ENCODE data around the gene IMP3.
"Not testable (repeated sequence)": the region's sequence is repeated elsewhere in the genome, so short reads cannot be mapped to it uniquely, and the experiment has no call there.

The IMP3 gene, protein sequence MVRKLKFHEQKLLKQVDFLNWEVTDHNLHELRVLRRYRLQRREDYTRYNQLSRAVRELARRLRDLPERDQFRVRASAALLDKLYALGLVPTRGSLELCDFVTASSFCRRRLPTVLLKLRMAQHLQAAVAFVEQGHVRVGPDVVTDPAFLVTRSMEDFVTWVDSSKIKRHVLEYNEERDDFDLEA

DNA sequence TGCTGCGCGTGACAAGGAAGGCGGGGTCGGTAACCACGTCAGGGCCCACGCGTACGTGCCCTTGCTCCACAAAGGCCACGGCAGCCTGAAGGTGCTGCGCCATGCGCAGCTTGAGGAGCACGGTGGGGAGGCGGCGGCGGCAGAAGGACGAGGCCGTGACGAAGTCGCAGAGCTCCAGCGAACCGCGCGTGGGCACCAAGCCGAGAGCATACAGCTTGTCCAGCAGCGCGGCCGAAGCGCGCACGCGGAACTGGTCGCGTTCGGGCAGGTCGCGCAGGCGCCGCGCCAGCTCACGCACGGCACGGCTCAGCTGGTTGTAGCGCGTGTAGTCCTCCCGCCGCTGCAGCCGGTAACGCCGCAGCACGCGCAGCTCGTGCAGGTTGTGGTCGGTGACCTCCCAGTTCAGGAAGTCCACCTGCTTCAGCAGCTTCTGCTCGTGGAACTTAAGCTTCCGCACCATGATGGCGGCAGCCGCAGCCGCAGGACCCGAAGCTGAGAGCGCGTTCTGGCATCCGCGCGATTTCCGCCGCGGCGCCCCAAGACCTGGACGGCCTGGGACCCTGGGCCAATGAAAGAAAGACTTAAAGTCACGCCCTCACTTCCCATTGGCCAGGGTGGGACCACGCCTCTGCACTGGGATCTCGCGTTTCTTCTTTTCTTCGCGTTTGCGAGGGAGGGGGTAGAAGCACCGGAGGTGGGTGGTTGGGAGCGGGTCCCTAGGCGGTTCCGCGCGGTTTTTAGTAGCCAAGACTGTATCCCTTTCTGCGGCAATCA, at the start of gene IMP3:
IMP3 (minus strand) TSS at position 516 of the 774 bp plus-strand sequence; CDS start at position 460, 56 bp downstream.
- DNase-seq: peak; percentile 96

DNA sequence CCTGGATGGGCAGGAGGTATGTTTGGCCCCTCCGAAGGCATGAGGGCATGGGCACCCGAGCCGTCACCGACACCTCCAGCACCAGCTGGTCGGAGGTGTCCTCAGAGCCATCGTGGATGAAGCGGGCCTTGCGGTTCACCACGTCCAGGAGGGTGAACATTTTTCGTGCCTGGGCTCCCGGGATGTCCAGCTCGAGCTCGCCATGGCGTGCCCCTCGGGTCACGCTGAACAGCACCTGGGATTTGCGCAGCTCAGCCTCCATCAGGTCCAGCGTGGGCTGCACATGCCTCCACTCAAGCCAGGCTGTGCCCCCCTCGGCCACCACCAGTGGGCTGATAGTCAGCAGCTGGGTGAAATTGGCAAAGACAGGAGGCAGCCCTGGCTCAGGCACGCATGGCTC, 49.4 kb upstream of the IMP3 start:
- not testable (repeated sequence) for DNase-seq

DNA sequence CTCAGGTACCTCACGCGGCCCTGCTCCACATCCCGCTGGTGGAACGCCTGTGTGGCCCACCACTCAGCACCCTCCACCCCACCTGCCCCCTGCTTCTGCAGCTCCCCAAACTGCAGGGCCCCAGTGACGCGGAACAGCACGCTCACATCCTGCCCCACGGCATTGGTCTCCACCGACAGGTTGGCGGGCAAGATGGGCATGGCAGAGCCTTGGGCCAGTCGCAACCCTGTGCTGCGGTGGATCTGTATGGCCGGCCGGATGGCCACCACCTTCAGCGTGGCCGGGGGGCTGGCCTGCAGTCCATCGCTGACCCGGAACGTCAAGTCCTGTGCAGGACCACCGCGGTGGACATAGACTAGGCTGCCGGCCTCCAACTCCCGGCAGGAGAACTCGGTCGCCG, 48.8 kb upstream of the IMP3 start:
- no peak for DNase-seq

DNA sequence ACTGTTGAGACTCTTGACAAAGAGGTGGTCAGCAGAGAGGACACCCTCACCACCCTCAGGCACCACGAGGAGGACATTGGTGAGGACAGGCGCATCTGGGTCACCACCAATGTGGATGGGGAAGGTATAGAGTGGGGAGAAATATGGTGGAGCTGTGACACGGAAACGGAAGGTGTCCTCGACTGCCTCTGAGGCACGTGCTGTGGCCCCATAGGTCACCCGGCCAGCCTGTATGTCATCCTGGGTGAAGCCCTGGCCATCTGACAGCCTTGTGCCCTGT, 48.2 kb upstream of the IMP3 start:
- DNase-seq: no peak

DNA sequence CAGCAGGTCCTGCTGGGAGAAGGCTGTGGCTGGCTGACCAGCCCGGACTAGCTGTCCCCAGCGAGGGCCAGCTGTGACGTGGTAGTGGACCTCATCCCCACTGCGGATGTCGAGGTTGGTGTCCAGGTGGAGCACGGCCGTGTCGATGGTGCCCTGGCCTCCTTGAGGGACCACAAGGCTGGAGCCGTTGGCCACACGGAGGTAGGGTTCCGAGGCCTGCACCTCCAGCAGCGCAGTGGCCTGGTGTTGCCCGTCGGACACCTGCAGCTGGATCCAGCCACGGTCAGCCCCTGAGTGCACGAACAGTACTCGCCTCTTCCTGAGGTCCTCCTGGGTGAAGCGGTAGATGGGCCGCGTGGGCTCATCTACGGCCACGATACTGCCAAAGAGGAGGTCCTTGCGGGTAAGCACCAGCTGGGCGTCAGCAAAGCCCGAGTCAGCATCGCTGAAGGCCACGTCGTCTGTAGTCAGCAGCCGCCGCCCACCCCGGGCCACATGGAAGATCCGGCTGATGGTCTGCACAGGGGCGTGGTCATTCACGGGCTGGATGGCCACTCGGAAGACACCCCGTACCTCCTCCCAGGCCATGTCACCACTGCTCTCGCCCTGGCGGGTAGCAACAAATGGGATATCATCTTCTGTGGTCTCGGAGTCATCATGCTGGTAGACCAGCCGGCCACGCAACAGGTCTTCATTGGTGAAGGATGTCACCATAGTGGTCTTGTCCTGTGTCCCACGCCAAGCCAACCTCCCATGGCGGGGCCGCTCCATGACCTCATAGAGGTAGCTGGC, 47.7 kb upstream of the IMP3 start:
- no peak for DNase-seq

DNA sequence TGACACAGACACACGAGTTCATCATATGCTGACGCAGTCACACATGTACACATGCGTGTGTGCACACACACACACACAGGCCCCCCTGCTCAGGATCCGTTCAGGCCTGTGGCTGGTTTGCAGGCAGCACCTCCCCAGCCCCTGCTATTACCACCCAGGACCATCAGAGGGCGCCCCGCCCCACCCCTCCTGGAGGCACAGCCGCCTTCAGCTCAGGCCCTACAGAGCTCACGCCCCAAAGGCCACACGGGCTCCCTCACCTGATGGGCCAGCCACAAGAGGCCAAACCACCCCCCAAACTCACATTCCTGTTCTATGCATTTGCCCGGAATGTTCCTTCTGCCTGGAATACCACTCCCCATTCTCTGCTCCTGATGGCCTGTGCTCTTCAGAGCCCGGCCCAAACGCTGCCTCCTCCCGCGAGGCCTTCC, 46.2 kb upstream of the IMP3 start:
- DNase-seq: peak; percentile 43

DNA sequence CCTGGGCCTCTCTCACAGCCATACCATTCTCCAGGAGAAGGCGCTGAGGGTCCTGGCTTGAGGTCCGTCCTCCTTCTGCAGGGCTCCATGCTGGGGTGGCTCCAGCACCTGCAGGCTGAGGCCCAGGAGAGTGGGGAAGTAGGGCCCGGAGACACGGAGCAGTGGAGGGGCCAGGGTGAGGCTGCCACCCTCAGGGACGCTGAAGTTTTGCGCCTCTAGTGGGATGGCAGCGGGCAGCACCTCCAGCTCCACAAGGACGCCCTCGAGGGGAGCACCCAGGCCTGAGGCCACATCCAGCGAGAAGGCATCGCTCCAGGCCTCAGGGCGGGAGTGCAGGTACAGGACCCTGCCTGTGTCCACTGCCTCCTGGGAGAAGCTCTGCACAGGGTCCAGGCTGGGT, 45.2 kb upstream of the IMP3 start:
- no peak for DNase-seq

DNA sequence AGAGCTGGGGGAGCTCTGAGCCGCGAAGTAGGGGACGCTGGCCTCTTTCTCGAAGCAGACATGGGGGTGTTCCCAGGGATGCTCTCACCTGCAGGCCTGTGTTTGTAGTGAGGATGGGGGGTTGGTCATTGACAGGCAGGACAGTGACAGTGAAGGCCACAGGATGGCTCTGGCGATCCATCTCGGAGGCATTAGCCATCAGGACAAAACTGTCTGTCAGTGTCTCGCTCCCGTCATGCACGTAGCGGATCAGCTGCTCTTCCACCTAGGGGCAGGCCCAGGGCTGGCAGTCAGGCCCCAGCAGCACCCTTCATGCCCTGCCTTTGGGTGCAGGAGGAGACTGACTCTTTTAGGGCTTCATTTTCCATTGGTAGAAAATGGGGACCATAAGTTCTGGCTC, 44.6 kb upstream of the IMP3 start:
- DNase-seq: no peak

DNA sequence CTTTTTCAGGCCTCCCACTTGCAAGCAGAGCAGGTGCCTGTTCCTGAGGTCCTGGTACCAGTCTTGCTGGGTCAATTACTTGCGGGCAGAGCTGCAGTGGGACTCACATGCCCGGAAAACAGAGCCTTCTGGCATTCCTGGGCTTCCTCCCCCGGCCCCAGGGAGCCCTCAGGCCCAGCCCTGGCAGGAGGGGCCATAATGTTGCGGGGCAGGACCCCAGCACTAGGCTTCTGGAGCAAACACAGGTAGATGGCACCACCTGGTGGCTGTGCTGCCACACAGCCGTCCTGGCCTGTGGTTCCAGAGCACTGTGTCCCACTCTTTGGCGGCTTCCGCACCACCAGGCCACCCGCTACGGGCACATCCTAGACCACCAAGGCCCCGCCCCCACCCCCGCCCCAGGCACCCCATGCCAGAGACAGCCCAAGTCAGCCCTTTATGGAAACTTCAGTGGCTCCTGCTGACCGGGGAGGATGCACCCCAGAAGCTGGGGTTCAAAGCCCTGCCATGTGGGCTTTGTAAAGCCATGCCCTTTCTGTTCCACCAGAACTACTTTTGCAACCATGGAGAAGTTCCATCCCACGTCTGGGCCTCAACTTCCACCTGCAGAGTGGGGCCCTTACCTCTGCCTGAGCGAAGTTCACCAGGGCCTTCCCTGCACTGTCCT, 43.8 kb upstream of the IMP3 start:
- DNase-seq: peak; percentile 23

DNA sequence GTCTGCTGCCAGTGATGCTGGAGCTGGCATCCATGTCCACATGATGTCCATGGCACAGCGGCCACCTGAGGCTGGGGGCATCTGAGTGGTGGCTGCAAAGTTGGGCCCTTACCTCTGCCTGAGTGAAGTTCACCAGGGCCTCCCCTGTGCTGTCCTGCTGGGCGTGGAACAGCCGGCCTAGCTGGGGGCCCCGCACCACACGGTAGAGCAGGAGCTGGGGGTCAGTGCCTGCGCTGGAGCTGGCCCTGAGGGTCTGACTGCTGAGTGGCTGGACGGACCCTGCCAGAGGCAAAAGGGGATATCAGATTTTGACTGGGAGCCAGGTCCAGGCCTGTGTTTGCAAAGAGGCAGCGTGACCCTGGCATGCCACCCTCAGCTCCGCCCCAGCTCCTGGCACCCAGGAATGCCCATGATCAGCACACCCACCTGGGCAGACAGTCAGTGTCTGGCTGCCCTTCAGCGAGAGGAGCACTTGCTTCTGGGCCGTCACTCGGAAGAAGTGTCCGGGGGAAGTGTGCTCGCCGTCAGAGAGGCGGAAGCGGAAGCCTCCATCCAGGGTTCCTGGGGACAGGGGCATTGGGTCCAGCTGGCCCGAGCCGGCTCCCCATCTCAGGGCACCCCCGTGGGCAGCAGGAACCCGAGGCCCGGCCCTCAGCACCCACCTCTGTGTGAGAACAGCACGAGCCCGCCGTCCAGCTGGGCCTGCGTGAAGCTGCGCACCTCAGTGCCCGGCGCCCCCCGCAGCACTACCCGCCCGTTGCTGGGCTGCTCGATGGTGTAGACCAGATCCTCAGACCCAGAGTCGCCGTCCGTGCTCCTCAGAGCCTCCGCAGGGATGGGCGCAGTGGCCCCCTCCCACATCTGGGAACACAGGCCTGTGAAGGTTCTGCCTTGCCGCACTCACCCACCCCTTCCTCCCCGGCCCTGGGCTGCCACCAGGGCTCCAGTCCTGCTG, 42.4 kb upstream of the IMP3 start:
- no peak for DNase-seq

DNA sequence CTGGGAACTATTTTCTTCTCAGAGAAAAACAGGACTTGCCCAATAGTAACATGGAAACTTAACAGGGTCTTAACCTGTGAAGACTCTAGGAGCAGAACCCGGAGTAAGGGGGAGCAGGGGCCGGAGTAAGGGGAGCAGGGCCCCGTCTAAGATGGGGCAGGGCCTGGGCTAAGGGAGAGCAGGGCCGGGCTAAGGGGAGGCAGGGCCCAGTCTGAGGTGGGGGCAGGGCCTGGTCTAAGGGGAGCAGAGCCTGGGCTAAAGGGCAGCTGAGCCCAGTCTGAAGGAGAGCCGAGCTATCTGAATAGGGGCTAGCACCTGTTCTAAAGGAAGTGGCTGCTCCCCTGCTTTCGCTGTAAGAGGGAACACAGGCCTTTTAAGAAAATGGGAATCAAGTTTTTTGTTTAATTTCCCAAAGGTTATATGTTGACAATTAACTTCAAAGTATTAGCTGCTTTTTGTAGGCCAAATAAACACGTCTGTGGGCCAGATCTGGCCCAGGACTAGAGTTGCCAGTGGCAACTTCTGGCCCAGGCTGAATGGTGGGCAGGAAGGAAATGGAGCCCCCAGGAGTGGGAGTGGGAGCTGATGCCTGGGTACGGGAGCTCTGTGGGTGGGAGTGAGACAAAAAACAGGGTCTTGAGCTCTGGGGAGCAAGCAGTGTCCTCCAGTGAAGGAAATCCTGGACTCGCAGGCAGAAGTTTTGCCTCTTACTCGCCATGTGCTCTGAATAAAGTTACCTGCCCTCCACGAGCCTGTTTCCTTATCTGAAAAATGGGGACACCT, 40.2 kb upstream of the IMP3 start:
- DNase-seq: no peak

DNA sequence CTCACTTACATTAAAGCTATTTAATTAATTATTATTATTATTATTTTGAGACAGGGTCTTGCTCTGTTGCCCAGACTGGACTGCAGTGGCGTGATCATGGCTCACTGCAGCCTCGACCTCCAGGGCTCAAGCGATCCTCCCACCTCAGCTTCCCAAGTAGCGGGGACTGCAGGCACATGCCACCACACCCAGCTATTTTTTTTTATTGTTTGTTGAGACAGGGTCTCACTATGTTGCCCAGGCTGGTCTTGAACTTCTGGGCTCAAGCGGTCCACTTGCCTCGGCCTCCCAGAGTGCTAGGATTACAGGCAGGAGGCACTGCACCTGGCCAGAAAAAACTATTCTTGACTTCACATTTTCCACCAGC, 38.3 kb upstream of the IMP3 start:
- not testable (repeated sequence) for DNase-seq

DNA sequence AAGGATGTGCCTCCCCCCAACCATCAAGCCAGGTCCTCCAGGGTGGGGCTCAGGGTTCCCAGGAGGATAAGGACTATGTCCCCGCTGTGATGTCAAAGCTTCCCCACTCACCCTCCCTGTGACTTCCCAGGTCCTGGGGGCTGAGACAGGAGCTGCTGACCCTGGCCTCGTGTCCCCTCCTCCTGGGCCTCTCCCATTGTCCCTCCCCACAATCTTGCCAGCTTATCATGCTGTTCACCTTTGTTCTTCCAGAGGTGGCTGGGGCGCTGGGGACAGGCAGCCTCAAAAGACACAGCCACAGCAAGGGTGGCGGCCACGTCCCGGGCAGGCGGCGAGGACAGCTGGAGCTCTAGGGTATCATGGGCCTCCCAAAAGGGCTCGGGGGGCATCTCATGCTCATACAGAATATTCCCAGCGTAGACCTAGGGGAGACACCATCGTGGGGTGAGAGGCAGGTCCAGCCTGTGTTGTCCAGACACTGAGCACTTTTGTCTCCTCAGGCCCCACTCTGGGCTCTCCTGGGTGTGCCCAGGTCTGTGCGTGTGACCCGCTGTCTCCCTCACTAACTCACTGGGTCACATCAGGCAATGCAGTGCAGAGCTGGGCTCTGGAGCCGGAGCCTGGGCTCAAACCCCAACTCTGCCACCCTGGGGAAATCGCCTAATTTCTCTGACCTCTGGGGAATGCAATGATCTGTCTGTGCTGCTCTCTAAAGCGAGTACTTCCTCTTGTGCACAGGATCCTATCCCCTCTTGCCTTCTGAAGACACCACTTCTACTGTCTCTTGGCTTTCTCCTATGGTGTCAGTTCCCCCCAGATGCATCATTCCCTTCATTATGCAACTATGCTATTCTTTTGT, 37.7 kb upstream of the IMP3 start:
- DNase-seq: no peak

DNA sequence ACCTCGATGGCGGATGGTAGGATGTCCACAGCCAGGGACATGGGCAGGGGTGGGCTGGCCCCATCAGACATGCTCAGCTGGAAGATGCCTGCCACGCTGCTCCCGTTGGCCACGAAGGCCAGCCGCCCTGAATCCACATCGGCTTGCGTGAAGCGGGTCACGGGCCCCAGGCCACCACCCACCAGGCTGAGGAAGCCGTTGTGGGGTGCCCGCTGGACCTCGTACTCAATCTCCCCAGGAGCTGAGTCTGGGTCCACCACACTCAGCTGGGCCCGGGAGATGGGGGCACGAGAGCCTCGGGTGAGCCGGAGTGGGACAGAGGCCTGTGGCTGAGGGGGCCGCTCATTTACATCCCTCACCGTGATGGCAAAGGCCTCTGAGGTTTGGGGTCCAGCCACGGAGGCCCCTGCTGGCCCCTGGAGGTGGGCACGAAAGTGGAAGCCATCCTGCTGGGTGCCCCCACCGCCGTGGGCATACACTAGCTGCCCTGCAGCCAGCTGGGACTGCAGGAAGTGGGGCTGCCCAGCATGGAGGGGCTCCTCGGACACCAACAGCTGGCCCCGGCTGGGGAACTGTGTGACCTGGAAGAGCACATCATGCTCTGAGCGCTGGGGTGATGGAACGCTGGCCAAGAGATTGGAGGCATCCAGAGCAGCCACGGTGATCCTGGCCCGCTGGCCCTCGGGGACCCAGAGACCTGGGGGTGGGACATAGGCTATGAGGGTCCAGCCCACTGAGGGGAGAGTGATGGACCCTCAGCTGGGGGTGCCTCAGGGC, 36.9 kb upstream of the IMP3 start:
- DNase-seq: no peak

DNA sequence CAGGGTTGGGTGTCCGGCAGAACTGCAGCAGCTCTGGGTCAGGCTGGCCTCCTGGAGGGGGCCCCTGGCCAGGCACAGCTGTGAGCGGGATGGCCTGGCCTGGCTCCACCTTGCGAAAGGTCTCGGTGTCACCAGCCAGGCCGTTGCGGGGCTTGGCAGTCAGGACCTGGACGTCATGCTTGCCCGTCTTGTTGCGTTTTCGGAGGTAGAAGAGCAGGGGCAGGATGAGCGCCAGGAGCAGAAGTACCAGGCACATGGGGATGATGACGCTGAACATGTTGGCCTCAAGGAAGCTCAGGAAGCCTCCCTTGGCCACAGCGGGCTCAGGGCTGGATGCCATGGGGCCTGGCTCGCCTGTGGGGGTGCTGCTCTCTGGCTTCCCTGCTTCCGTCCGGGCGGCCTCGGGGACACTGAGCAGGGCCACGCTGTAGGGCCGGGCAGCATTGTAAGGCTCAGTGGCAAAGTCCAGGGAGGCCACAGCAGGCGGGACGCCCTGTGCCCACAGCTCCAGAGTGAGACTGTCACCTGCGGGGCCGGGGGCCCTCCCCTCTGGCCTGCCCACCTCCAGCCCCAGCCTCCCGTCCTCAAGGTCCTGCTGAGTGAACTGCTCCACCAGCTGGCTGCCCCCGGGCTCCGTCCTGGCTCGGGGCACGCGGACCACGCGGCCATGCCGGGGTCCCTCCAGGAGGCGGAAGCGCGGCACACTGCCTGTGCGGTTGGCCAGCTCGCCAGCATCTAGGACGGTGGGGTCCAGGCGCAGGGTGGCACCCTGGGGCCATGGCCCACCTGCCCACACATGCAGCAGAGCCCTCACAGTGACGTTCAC, 35.8 kb upstream of the IMP3 start:
- DNase-seq: no peak

DNA sequence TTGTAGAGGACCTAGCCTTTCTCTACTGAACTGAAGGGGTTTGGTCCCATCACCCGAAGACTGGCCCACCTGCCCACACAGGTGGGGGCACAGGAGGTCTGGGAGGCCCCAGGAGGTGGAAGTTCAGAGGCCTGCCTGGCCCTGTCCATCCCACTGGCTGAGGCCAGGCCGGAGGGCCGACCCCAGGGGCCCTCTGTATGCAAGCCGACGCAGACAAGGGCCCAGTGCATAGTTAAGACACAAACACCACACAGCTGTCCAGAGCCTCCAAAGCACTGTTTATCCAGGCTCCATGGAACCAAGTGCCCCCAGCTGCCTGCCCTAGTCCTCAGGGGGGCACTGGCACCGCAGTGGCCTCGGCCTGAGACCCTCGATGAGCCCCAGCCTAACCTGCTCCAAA, 34.3 kb upstream of the IMP3 start:
- DNase-seq: no peak

DNA sequence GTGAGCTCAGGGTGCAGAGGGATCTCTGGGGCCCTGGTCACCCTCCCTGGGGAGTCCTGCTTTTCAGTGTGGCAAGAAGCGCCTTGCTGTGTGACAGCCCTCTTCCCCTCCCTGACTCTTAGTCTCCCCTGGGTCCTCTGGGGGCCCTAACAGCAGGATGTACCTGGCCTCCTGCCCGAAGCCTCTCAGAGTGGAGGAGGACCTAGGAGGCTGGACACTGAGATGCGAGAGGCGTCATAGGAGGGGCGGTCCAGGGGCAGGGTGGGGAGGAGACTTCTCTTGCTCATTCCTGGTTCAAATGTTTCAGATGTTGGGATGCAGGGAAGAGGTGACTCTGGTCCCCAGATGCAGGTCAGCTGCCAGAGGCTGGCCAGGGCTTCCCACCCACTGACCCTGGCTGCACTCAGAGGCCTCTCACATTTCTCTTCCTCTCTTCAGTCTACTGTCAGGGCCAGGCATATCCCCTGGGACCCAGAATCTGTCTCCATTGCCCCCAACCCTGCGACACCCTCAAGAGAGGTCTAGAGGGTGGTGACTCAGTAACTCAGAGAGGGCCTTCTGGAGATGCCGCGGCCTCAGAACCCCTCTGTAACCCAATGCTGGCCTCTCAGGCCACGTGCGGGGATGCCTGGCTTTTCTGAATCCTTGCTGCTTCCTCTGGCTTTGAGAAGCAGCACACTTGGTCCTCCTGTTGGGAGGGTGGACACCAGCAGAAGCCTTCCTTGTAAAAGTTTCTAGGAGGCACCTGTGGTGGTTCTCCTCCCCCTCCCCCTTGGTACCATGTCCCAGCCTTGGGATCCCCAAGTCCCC, 33.6 kb upstream of the IMP3 start:
- DNase-seq: no peak
